ENCODE data around the gene VWA5B1.

GRCh38 chr1:20362856-20363255 is 72.2 kb downstream of the VWA5B1 start:
- TF ChIP-seq MAZ (IDR thresholded peaks at IDR 0.05; ENCODE audit: borderline replicate concordance, low read depth, low read length) = no peak
- no peak for TF ChIP-seq RFX5 (IDR thresholded peaks at IDR 0.05; ENCODE audit: low read depth, low read length)
- TF ChIP-seq CTCF (conservative IDR thresholded peaks at IDR 0.05; ENCODE audit: low read depth, low read length) = no peak
- no peak for TF ChIP-seq USF2 (IDR thresholded peaks at IDR 0.05; ENCODE audit: low read depth, low read length)

Data from IMR-90 (cell line).